HG03565 (cell line): ENCODE results near the gene C2CD3.

Experiments used
- ATAC-seq: cut with Tn5 transposase; IDR thresholded peaks from one replicate; pipeline ENCODE4 v1.9.1; 2021; ENCODE audit warnings: mild to moderate bottlenecking, moderate library complexity; ENCODE audit not compliant: unreplicated experiment

C2CD3 gene

GRCh38 chr11:73965764-73966121 is 205.1 kb downstream of the C2CD3 start:
- no peak for ATAC-seq

GRCh38 chr11:73965076-73965763 is 205.6 kb downstream of the C2CD3 start:
- no peak for ATAC-seq

GRCh38 chr11:73963861-73964260 is 206.9 kb downstream of the C2CD3 start:
- ATAC-seq, result no peak
